Cortex of kidney (tissue), 1 donor: ENCODE measurements around the gene TENM4.

ENCODE experiments used
- DNase-seq: peaks from one replicate; lab custom pipeline; 2025; lab: John Stamatoyannopoulos, UW

The TENM4 gene

GRCh38 chr11:79296141-79296540 is 144.7 kb downstream of the TENM4 start:
- DNase-seq, result no peak

GRCh38 chr11:79294845-79295731 is 145.7 kb downstream of the TENM4 start:
- no peak for DNase-seq

GRCh38 chr11:79291948-79292347 is 148.9 kb downstream of the TENM4 start:
- no peak for DNase-seq

GRCh38 chr11:79290761-79291160 is 150.1 kb downstream of the TENM4 start:
- no peak for DNase-seq

GRCh38 chr11:79287952-79288351 is 152.9 kb downstream of the TENM4 start:
- no peak for DNase-seq

- DNase-seq, result no peak
Measured at GRCh38 chr11:79285756-79286155, 155.1 kb downstream of the TENM4 start.

GRCh38 chr11:79276736-79277325 is 164.0 kb downstream of the TENM4 start:
- DNase-seq, result no peak

- no peak for DNase-seq
Measured at GRCh38 chr11:79274636-79275331, 166.0 kb downstream of the TENM4 start.

- no peak for DNase-seq
Measured at GRCh38 chr11:79273781-79274180, 167.0 kb downstream of the TENM4 start.

- DNase-seq, result no peak
Measured at GRCh38 chr11:79269611-79270307, 171.1 kb downstream of the TENM4 start.

- DNase-seq, result no peak
Measured at GRCh38 chr11:79266396-79266795, 174.4 kb downstream of the TENM4 start.

- no peak for DNase-seq
Measured at GRCh38 chr11:79265756-79266322, 175.0 kb downstream of the TENM4 start.

GRCh38 chr11:79264284-79264683 is 176.5 kb downstream of the TENM4 start:
- no peak for DNase-seq

- no peak for DNase-seq
Measured at GRCh38 chr11:79263001-79263400, 177.8 kb downstream of the TENM4 start.

GRCh38 chr11:79262221-79262620 is 178.6 kb downstream of the TENM4 start:
- DNase-seq, result no peak

GRCh38 chr11:79261684-79262083 is 179.1 kb downstream of the TENM4 start:
- no peak for DNase-seq

GRCh38 chr11:79259800-79260199 is 181.0 kb downstream of the TENM4 start:
- DNase-seq, result no peak

GRCh38 chr11:79258576-79258975 is 182.3 kb downstream of the TENM4 start:
- DNase-seq, result no peak

GRCh38 chr11:79255965-79256364 is 184.9 kb downstream of the TENM4 start:
- DNase-seq, result no peak

- DNase-seq, result no peak
Measured at GRCh38 chr11:79253280-79253679, 187.6 kb downstream of the TENM4 start.

- DNase-seq, result no peak
Measured at GRCh38 chr11:79249295-79249993, 191.4 kb downstream of the TENM4 start.
